ENCODE measurements around the gene PPIL1. TPM values are rescaled to one million over a fixed set of nuclear protein-coding genes. Genes with fewer than 3 reads are reported as not detected.
A peak's percentile ranks its signal among the peaks of the same experiment; 100 is the strongest.

The PPIL1 gene
- total and polyA plus RNA-seq, 2 of the 4 experiments (the other 2 are of a cell fraction) = 28.4 to 58.4 TPM

DNA sequence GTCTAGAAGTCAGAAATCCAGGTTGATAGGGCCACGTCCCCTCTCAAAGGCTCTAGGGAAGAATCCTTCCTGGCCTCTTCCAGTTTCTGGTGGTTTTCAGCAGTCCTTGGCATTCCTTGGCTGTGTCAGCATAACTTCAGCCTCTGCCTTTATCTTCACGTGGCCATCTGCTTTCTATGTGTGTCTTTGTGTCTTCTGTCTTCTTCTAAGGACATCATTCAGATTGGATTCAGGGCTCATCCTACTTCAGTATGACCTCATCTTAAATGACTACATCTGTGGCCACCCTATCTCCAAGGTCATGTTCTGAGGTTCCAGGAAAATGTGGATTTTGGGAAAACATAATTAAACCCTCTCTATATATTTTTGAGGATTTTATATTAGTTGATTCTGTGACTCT lies 34.1 kb upstream of the PPIL1 start:
- Histone ChIP-seq H3K36me3 (ENCODE audit: control insufficient read depth, insufficient read depth, low read length) (peaks cover 8% of the 10 kb centered on the region; the same call in 1 of the 2 replicates), H2BK120ac (ENCODE audit: low read depth, low read length) (no peak overlapping the region), H3K27ac (ENCODE audit: insufficient read depth, low read length) (no peak overlapping the region), H3K4ac (ENCODE audit: low read depth, low read length) (no peak overlapping the region), H3K79me1 (ENCODE audit: low read depth in 1 of 2, low read length in 2 of 2) (peaks cover 13 to 31% of the 10 kb centered on the region in 2 experiments), H3K23ac (ENCODE audit: low read depth, low read length) (no peak overlapping the region), H2BK20ac (ENCODE audit: low read depth, low read length) (no peak overlapping the region), H2BK5ac (ENCODE audit: low read depth, low read length, poor library complexity, severe bottlenecking) (no peak overlapping the region), H3K9me3 (ENCODE audit: control insufficient read depth, insufficient read depth, low read length) (no peaks in the 10 kb centered on the region), H4K8ac (ENCODE audit: low read depth in 2 of 2, low read length in 2 of 2) (no peak overlapping the region), H3K4me2 (ENCODE audit: low read depth, low read length) (no peak overlapping the region), H4K20me1 (ENCODE audit: insufficient read depth, low read length) (peaks cover 18% of the 10 kb centered on the region), H4K5ac (ENCODE audit: low read depth, low read length) (no peak overlapping the region), H2AK5ac (ENCODE audit: low read depth, low read length) (peak overlapping the region; percentile 3; the same call in 1 of the 2 replicates), H2BK15ac (ENCODE audit: low read depth, low read length) (no peak overlapping the region), H2AK9ac (replicated peaks; ENCODE audit: low read depth, low read length, poor library complexity) (no peak overlapping the region), H3K9me1 (ENCODE audit: insufficient read depth, low read length) (peaks cover 15% of the 10 kb centered on the region), H3K14ac (replicated peaks; ENCODE audit: low read depth, low read length) (no peak overlapping the region), H2AFZ (replicated peaks; ENCODE audit: low read length, poor library complexity) (no peak overlapping the region), H3K18ac (ENCODE audit: low read depth, low read length) (no peak overlapping the region), H3K56ac (ENCODE audit: extremely low read depth, insufficient read depth, low read length) (no peak overlapping the region), H3K27me3 (ENCODE audit: control insufficient read depth, insufficient read depth, low read length) (no peaks in the 10 kb centered on the region), H4K91ac (ENCODE audit: insufficient read depth, low read depth, low read length) (no peak overlapping the region), H3K9ac (ENCODE audit: low read depth, low read length) (no peak overlapping the region), H3K4me3 (ENCODE audit: insufficient read depth, low read depth, low read length) (no peak overlapping the region), H3K4me1 (ENCODE audit: control insufficient read depth, insufficient read depth, low read length) (peaks cover 20% of the 10 kb centered on the region)
- intact Hi-C loops (cut with micrococcal nuclease) = no loop called here
- DNase-seq = no peak
- no CpG with 5 or more reads among the region's 2 CpGs for WGBS, 2 experiments (ENCODE audit: extremely low coverage in 2 of 2, insufficient read length in 1 of 2)
- CTCF ChIA-PET = no interaction called here
- POLR2A ChIA-PET (ENCODE audit: unreplicated experiment) = no interaction called here
- TF ChIP-seq NFE2L2 (IDR thresholded peaks at IDR 0.05; ENCODE audit: low read depth, low read length) (no peak), POLR2A (IDR thresholded peaks at IDR 0.05; ENCODE audit: low read depth, low read length) (no peak), CEBPB (IDR thresholded peaks at IDR 0.05; ENCODE audit: low read depth, low read length) (no peak), SMC3 (IDR thresholded peaks at IDR 0.05; ENCODE audit: low read depth, low read length) (no peak), MAFK (IDR thresholded peaks at IDR 0.05; ENCODE audit: low read depth, low read length) (no peak), MXI1 (IDR thresholded peaks at IDR 0.05; ENCODE audit: borderline replicate concordance, low read depth, low read length) (no peak), FOS (IDR thresholded peaks at IDR 0.05; ENCODE audit: low read depth, low read length) (no peak)
- dilution Hi-C loops (cut with HindIII; ENCODE audit: low sequenced_read_pairs, unreplicated experiment) = no loop called here
- no TSS peak for BruUV-seq (replicated peaks)
- in situ Hi-C loops (cut with MboI; ENCODE audit: low sequenced_read_pairs) = no loop called here
- no peak for ATAC-seq (ENCODE audit: low read depth)

All from IMR-90 (cell line).